ENCODE measurements around the gene PTPRN2. TPM values are rescaled to one million over a fixed set of nuclear protein-coding genes. Genes with fewer than 3 reads are reported as not detected.
"Not testable (repeated sequence)": the region's sequence is repeated elsewhere in the genome, so short reads cannot be mapped to it uniquely, and the experiment has no call there.

Gene PTPRN2
- total RNA-seq, 1 experiment from 2014 or later, result 4.4 TPM

- no peak for DNase-seq (ENCODE audit: low spot score)
Observed at GRCh38 chr7:158322616-158323530, 264.8 kb downstream of the PTPRN2 start.

GRCh38 chr7:158321936-158322615 is 265.5 kb downstream of the PTPRN2 start:
- no peak for DNase-seq (ENCODE audit: low spot score)

GRCh38 chr7:158321056-158321700 is 266.4 kb downstream of the PTPRN2 start:
- no peak for DNase-seq (ENCODE audit: low spot score)

GRCh38 chr7:158320328-158320727 is 267.3 kb downstream of the PTPRN2 start:
- DNase-seq (ENCODE audit: low spot score), result no peak

DNA sequence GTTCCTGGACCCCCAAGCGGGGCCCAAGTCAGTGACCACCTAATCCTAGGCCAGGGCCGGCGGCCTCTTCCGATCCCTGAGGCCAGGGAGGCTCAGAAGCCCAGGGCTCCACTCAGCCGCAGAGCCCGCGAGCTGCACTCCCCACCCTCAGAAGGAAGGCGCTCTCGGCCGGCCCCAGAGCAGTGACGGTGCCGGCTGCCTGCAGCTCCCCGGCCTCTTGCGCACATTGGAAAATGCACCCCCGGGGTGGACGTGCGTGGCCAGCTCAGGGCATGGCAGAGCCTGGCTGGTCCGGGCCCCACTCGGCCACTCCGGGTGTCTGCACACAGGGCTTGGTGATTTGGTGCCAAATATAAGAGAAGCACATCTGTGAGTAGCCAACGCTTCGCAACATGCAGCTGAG is 269.1 kb downstream of the PTPRN2 start:
- no peak for DNase-seq (ENCODE audit: low spot score)

- no peak for DNase-seq (ENCODE audit: low spot score)
Observed at GRCh38 chr7:158317238-158318205, 270.1 kb downstream of the PTPRN2 start.

DNA sequence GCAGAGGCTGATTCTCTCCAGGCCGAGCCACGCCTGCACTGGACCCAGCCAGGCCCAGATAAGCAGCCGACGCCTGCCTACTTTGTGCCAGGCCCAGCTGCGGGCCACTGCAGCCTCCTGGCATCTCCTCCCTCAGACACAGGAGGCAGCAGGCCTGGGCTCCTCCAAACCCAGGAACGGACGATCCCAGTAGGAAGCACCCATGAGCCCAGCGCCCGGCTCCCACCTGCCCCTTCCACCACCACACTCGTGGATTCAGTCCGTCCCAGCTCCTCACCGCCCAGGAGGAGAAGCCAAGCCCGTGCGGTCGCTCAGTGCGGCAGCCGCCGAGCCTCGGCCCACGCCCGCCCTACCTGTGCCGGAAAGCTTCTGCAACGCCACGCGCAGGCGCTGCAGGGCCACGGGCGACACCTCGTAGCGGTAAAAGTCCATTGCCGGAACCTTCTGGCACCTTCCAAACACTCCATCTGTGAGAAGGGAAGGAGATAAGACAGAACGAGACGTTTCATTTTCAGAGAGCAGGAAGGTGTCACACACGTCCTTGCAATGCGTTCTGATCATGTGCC is 271.1 kb downstream of the PTPRN2 start:
- DNase-seq (ENCODE audit: low spot score), result no peak

- DNase-seq (ENCODE audit: low spot score), result no peak
Observed at GRCh38 chr7:158315881-158316280, 271.7 kb downstream of the PTPRN2 start.

DNA sequence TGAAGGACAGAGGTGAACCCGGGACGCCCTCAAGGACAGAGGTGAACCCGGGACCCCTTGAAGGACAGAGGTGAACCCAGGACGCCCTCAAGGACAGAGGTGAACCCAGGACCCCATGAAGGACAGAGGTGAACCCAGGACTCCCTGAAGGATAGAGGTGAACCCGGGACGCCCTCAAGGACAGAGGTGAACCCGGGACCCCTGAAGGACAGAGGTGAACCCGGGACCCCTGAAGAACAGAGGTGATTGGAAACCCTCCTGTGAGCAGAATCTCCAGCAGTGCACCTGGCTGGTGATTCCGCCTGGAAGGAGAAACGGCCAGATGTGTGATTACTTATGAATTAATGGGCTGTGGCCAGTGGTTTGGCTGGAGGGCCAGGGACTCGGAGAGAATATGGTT is 272.3 kb downstream of the PTPRN2 start:
- DNase-seq (ENCODE audit: low spot score), result no peak

- DNase-seq (ENCODE audit: low spot score), result no peak
Observed at GRCh38 chr7:158314394-158314793, 273.2 kb downstream of the PTPRN2 start.

DNA sequence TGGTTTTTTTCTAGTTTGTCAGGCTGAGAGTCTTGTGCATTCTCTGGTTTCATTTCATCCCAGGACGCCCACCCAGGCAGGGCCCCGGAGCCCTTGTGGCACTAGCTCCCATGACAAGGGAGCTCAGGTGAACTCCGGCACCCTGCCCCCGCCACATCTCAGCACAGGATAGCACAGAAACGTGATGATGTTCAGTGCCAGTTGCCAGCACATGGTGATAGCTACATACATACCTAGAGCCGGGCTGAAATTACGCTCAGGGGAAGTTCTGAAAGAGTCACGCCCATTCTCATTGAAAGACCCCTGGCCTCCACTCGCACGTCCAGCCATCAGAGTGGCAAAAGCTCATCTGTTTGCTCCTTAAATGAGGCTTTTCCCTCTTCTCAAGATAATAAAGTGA is 273.7 kb downstream of the PTPRN2 start:
- DNase-seq (ENCODE audit: low spot score), result no peak

DNA sequence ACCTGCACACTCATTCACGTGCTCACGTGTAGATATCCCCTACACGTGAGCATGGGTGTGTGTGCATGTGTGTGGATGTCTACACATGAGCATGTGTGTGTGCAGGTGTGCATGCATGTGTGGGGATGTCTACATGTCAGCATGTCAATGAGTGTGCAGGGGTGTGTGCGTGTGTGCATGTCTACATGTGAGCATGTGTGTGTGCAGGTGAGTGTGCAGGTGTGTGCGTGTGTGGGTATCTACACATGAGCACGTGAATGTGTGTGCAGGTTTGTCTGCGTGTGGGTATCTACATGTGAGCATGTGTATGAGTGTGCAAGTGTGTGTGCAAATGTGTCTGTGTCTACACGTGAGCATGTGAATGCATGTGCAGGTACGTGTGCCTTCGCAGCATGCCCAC is 274.8 kb downstream of the PTPRN2 start:
- no peak for DNase-seq (ENCODE audit: low spot score)

- DNase-seq (ENCODE audit: low spot score), result no peak
Observed at GRCh38 chr7:158311791-158312190, 275.8 kb downstream of the PTPRN2 start.

GRCh38 chr7:158310924-158311666 is 276.5 kb downstream of the PTPRN2 start:
- DNase-seq (ENCODE audit: low spot score), result no peak

- no peak for DNase-seq (ENCODE audit: low spot score)
Observed at GRCh38 chr7:158309868-158310763, 277.5 kb downstream of the PTPRN2 start.

- DNase-seq (ENCODE audit: low spot score), result no peak
Observed at GRCh38 chr7:158308001-158308400, 279.6 kb downstream of the PTPRN2 start.

DNA sequence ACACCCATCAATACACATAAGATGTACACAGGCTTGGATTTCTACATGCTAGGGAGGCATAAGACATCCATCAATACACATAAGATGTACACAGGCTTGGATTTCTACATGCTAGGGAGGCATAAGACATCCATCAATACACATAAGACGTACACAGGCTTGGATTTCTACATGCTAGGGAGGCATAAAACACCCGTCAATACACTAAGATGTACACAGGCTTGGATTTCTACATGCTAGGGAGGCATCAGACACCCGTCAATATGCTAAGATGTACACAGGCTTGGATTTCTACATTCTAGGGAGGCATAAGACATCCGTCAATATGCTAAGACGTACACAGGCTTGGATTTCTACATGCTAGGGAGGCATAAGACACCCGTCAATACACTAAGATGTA is 283.6 kb downstream of the PTPRN2 start:
- DNase-seq (ENCODE audit: low spot score), result not testable (repeated sequence)

- DNase-seq (ENCODE audit: low spot score), result no peak
Observed at GRCh38 chr7:158303121-158303520, 284.5 kb downstream of the PTPRN2 start.
